ENCODE results near the gene KLHL3. TPM values are rescaled to one million over a fixed set of nuclear protein-coding genes. Genes with fewer than 3 reads are reported as not detected.

Gene KLHL3
- total and polyA plus RNA-seq, 2 donors (not counting 3 experiments of a cell fraction or from before 2014, with no cell fraction given): 8.8 to 13.6 TPM

GRCh38 chr5:137598399-137598798 lies 137.5 kb downstream of the KLHL3 start:
- Histone ChIP-seq H4K20me1 (replicated peaks; ENCODE audit: control insufficient read depth, extremely low read depth, insufficient read depth, low read length) (no peaks in the 10 kb centered on the region), H3K27ac (ENCODE audit: insufficient read depth, low read depth, low read length) (no peak overlapping the region), H3K27me3 (ENCODE audit: control insufficient read depth in 2 of 2, insufficient read depth in 2 of 2, low read length in 2 of 2) (peaks cover 21 to 44% of the 10 kb centered on the region in 2 experiments), H3K9me3 (replicated peaks; ENCODE audit: control insufficient read depth, insufficient read depth, low read length) (no peaks in the 10 kb centered on the region), H3K9ac (replicated peaks; ENCODE audit: extremely low read depth, insufficient read depth, low read length) (no peak overlapping the region), H3K36me3 (ENCODE audit: control insufficient read depth in 2 of 2, extremely low read depth in 1 of 2, insufficient read depth in 2 of 2, low read length in 2 of 2) (no peaks in the 10 kb centered on the region), H2AFZ (ENCODE audit: low read depth, low read length) (no peak overlapping the region), H3K4me2 (ENCODE audit: insufficient read depth, low read length) (no peak overlapping the region), H3K79me2 (ENCODE audit: control insufficient read depth, insufficient read depth, low read length) (no peaks in the 10 kb centered on the region), H3K4me3 (replicated peaks in 1 of 3; ENCODE audit: insufficient read depth in 1 of 3, low read depth in 1 of 3, low read length in 3 of 3) (no peak overlapping the region), H3K4me1 (ENCODE audit: control insufficient read depth, extremely low read depth, insufficient read depth, low read length) (no peaks in the 10 kb centered on the region), H3K9me1 (replicated peaks; ENCODE audit: control insufficient read depth, extremely low read depth, insufficient read depth, low read length) (no peaks in the 10 kb centered on the region)
- dilution Hi-C loops (cut with MboI; ENCODE audit: extremely low pct_ligation_motif_present, low sequenced_read_pairs): no loop called here
- ChIA-PET POLR2A (no interaction called here), CTCF (interaction anchor here (1.1 kb wide), 1 partner anchor 31 kb away, joined by 3 read pairs; no protein-coding TSS in a partner anchor)
- TF ChIP-seq MYC (IDR thresholded peaks at IDR 0.05; ENCODE audit: low read depth, low read length) (no peak), JUN (IDR thresholded peaks at IDR 0.05; ENCODE audit: borderline replicate concordance, insufficient read depth, insufficient read length, low read depth) (no peak), CTCF (IDR thresholded peaks at IDR 0.05; ENCODE audit: extremely low read depth in 1 of 2, insufficient read depth in 1 of 2, low read depth in 1 of 2, low read length in 2 of 2) (no peak), POLR2AphosphoS5 (IDR thresholded peaks at IDR 0.05; ENCODE audit: insufficient read depth, low read depth, low read length) (no peak), FOS (IDR thresholded peaks at IDR 0.05; ENCODE audit: borderline replicate concordance, insufficient read depth, low read length) (no peak), GATA2 (IDR thresholded peaks at IDR 0.05; ENCODE audit: insufficient read depth, insufficient read length, low read depth, low read length) (no peak), EZH2 (IDR thresholded peaks at IDR 0.05; ENCODE audit: borderline replicate concordance, low read depth, low read length, severe bottlenecking) (no peak), POLR2A (IDR thresholded peaks at IDR 0.05; ENCODE audit: low read depth, low read length) (no peak), MAX (IDR thresholded peaks at IDR 0.05; ENCODE audit: insufficient read depth, insufficient read length) (no peak)
- no TSS peak for BruUV-seq (replicated peaks)
- FAIRE-seq (no peak), DNase-seq (ENCODE audit: low read depth, low spot score) (no peak)
- intact Hi-C loops (cut with micrococcal nuclease): no loop called here

All from endothelial cell of umbilical vein (primary cell).